HFF-Myc (cell line): ENCODE measurements around the gene DCAF6.
"Not testable (repeated sequence)": the region's sequence is repeated elsewhere in the genome, so short reads cannot be mapped to it uniquely, and the experiment has no call there.

Experiments
- DNase-seq: peaks from one replicate; pipeline ENCODE4 v3.0.0-alpha.2; 2011; ENCODE audit warnings: low read depth; ENCODE audit errors: extremely low read depth
- H3K4me3 ChIP-seq: replicated peaks from 2 replicates; pipeline ENCODE4 v1.5.1; 2011; ENCODE audit warnings: low read depth, mild to moderate bottlenecking, control low read depth, low read length
- TF ChIP-seq, protein P1 (sequence below): IDR thresholded peaks from 2 replicates; pipeline ENCODE4 v1.5.1; 2012; ENCODE audit warnings: mild to moderate bottlenecking, low read depth, low read length, control low read depth; ENCODE audit errors: missing control alignments

Gene DCAF6

DNA sequence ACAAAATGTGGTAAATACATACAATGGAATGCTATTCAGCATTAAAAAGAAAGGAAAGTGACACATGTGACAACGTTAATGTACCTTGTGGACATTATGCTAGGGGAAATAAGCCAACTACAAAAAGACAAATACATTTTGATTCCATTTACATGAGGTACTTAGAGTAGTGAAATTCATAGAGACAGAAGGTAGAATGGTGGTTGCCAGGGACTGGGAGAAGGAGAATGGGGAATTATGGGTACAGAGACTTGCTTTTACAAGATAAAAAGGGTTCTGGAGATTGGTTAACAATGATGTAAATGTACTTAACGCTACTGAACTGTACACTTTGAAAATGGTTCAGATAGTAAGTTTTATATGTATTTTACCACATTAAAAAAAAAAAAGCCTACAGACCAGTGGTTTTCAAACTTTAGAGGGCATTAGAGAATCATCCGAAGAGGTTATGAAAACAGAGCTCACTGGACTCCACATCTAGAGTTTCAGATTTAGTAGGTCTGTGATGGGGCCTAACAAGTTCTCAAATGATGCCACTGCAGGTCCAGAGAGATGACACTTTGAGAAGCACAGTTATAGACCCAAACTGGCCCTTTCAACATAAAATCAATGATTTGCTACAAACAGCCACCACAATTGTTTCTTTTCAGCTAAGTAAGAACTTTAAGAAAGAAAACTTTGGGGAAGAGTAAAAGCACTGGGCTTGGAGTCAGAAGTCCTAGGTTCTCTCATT, 13.0 kb upstream of the DCAF6 start:
- no peak for DNase-seq
- TF ChIP-seq, protein P1, sequence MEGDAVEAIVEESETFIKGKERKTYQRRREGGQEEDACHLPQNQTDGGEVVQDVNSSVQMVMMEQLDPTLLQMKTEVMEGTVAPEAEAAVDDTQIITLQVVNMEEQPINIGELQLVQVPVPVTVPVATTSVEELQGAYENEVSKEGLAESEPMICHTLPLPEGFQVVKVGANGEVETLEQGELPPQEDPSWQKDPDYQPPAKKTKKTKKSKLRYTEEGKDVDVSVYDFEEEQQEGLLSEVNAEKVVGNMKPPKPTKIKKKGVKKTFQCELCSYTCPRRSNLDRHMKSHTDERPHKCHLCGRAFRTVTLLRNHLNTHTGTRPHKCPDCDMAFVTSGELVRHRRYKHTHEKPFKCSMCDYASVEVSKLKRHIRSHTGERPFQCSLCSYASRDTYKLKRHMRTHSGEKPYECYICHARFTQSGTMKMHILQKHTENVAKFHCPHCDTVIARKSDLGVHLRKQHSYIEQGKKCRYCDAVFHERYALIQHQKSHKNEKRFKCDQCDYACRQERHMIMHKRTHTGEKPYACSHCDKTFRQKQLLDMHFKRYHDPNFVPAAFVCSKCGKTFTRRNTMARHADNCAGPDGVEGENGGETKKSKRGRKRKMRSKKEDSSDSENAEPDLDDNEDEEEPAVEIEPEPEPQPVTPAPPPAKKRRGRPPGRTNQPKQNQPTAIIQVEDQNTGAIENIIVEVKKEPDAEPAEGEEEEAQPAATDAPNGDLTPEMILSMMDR, result no peak

DNA sequence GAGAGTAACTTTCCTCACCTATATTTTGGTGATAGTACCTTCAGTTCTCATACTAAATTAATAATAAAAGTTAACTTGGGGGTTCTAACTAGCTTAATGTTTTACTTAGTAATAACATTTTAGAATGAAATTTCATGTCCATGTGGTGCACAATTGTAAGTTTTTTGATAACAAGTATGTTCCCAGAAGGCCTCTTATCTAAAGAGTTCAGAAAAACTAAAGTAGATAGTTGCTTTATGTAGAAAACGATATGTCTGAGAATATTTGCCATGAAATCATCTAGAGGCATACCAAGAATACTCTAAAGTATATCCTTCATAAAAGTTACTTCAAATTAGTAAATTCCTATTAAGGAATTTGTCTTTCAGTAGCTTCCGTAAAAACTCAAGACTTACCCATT, 12.4 kb upstream of the DCAF6 start:
- TF ChIP-seq, protein P1, result no peak
- no peak overlapping the region for H3K4me3 ChIP-seq
- no peak for DNase-seq

More for the DNA sequence above, 13.0 kb upstream of the DCAF6 start:
- H3K4me3 ChIP-seq, result no peak overlapping the region

- DNase-seq, result no peak
- TF ChIP-seq, protein P1, result no peak
- no peak overlapping the region for H3K4me3 ChIP-seq
Measured at GRCh38 chr1:167924543-167925231, 11.8 kb upstream of the DCAF6 start.

DNA sequence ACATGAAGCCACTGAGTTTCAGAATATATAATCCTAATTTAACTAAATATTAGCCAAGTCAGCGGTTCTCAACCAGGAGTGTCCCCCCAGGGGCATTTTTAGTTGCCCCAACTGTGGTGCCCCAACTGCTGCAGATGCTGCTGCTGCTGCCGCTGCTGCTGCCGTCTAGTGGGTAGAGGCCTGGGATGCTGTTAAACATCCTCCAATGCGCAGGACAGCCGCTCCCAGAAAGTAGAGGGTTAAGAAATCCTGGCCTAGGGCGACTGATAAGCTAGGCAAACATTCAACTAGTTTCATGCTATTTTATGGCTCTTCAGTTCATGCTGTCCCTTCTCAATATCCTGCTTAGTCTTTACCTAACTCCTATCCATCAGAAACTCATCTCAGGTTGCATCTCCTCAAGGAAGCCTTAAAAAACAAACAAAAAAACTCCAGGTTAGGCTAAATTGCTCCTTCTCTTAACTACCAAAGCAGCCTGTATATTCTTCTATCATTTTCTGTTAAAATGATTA, 9.9 kb upstream of the DCAF6 start:
- TF ChIP-seq, protein P1, result no peak
- no peak overlapping the region for H3K4me3 ChIP-seq
- DNase-seq, result no peak

- TF ChIP-seq, protein P1, result no peak
- no peak for DNase-seq
- H3K4me3 ChIP-seq, result no peak overlapping the region
Measured at GRCh38 chr1:167927046-167927754, 9.3 kb upstream of the DCAF6 start.

- no peak overlapping the region for H3K4me3 ChIP-seq
- DNase-seq, result no peak
- TF ChIP-seq, protein P1, result no peak
Measured at GRCh38 chr1:167928457-167928852, 8.0 kb upstream of the DCAF6 start.

DNA sequence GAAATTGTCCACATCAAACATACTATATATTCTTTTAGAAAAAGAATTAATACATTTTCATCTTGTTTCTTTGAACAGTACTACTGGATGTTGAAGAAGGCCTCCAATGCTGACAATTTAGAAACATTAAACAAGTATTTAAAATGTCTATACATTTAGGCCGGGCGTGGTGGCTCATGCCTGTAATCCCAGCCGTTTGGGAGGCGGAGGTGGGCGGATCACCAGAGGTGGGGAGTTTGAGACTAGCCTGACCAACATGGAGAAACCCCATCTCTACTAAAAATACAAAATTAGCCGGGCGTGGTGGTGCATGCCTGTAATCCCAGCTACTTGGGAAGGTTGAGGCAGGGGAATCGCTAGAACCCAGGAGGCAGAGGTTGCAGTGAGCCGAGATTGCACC, 7.6 kb upstream of the DCAF6 start:
- not testable (repeated sequence) for DNase-seq, H3K4me3 ChIP-seq
